ENCODE results near the gene CAMK2A. TPM values are rescaled to one million over a fixed set of nuclear protein-coding genes. Genes with fewer than 3 reads are reported as not detected.

CAMK2A gene
- total and polyA plus RNA-seq, 2 donors (not counting 3 experiments of a cell fraction or from before 2014, with no cell fraction given): not detected

DNA sequence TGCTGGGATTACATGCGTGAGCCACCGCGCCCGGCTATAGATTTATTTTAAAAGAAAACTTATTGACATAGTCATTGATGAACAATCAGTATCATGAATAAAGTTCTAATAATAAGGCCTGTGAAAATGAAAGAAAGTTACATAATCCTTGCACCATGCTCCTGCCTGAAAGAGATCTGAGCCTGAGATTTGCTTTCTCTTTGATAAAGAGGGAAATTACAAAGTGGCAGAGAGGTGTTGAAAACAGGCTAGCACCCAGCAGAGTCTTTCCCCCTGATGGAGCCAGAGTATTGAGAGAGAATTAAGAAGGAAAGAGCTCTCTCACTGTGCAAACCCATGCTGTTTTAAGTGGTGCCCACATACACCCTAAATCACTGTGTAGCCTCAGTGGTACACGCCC, 62.5 kb downstream of the CAMK2A start:
- no peak overlapping the region for H2AFZ ChIP-seq (ENCODE audit: low read depth, low read length)

DNA sequence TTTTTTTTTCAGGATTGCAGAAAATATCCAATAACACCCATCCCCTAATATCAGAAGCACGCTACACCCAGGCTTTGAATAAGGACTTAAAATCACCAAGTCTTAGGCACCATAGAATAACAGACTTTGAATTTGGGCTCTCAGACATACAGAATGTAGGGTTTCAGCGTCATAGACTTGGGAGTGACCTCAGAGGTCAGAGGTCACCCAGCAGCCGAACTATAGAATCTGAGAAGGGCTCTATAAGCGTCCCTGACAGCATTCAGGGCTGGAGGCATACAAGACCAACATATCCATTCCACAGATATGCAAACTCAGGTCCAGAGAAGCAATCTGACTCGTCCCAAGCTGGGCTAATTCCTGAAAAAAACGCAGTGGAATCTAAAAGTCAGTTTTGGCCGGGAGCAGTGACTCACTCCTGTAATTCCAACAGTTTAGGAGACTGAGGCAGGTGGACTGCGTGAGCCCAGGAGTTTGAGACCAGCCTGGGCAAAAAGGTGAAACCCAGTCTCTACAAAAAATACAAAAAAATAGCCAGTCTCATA, 65.0 kb downstream of the CAMK2A start:
- BruUV-seq (replicated peaks): no TSS peak
- Histone ChIP-seq H3K79me2 (ENCODE audit: control insufficient read depth, insufficient read depth, low read length) (no peaks in the 10 kb centered on the region), H3K4me1 (ENCODE audit: control insufficient read depth, extremely low read depth, insufficient read depth, low read length) (no peaks in the 10 kb centered on the region), H3K27ac (ENCODE audit: insufficient read depth, low read depth, low read length) (no peak overlapping the region), H3K36me3 (ENCODE audit: control insufficient read depth in 2 of 2, extremely low read depth in 1 of 2, insufficient read depth in 2 of 2, low read length in 2 of 2) (no peaks in the 10 kb centered on the region), H3K4me3 (replicated peaks in 1 of 3; ENCODE audit: insufficient read depth in 1 of 3, low read depth in 1 of 3, low read length in 3 of 3) (no peak overlapping the region), H3K4me2 (ENCODE audit: insufficient read depth, low read length) (no peak overlapping the region), H3K9ac (replicated peaks; ENCODE audit: extremely low read depth, insufficient read depth, low read length) (no peak overlapping the region), H3K9me1 (replicated peaks; ENCODE audit: control insufficient read depth, extremely low read depth, insufficient read depth, low read length) (no peaks in the 10 kb centered on the region), H3K27me3 (ENCODE audit: control insufficient read depth in 2 of 2, insufficient read depth in 2 of 2, low read length in 2 of 2) (peaks cover 0 to 1% of the 10 kb centered on the region in 2 experiments), H4K20me1 (replicated peaks; ENCODE audit: control insufficient read depth, extremely low read depth, insufficient read depth, low read length) (no peaks in the 10 kb centered on the region), H3K9me3 (replicated peaks; ENCODE audit: control insufficient read depth, insufficient read depth, low read length) (no peaks in the 10 kb centered on the region), H2AFZ (ENCODE audit: low read depth, low read length) (no peak overlapping the region)
- no peak for TF ChIP-seq FOS (IDR thresholded peaks at IDR 0.05; ENCODE audit: borderline replicate concordance, insufficient read depth, low read length)
- TF ChIP-seq, protein P1, sequence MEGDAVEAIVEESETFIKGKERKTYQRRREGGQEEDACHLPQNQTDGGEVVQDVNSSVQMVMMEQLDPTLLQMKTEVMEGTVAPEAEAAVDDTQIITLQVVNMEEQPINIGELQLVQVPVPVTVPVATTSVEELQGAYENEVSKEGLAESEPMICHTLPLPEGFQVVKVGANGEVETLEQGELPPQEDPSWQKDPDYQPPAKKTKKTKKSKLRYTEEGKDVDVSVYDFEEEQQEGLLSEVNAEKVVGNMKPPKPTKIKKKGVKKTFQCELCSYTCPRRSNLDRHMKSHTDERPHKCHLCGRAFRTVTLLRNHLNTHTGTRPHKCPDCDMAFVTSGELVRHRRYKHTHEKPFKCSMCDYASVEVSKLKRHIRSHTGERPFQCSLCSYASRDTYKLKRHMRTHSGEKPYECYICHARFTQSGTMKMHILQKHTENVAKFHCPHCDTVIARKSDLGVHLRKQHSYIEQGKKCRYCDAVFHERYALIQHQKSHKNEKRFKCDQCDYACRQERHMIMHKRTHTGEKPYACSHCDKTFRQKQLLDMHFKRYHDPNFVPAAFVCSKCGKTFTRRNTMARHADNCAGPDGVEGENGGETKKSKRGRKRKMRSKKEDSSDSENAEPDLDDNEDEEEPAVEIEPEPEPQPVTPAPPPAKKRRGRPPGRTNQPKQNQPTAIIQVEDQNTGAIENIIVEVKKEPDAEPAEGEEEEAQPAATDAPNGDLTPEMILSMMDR (IDR thresholded peaks at IDR 0.05; ENCODE audit: extremely low read depth in 1 of 2, insufficient read depth in 1 of 2, low read depth in 1 of 2, low read length in 2 of 2): no peak
- no peak for TF ChIP-seq GATA2 (IDR thresholded peaks at IDR 0.05; ENCODE audit: insufficient read depth, insufficient read length, low read depth, low read length)
- TF ChIP-seq JUN (IDR thresholded peaks at IDR 0.05; ENCODE audit: borderline replicate concordance, insufficient read depth, insufficient read length, low read depth): no peak
- TF ChIP-seq EZH2 (IDR thresholded peaks at IDR 0.05; ENCODE audit: borderline replicate concordance, low read depth, low read length, severe bottlenecking): no peak
- TF ChIP-seq, protein P2, sequence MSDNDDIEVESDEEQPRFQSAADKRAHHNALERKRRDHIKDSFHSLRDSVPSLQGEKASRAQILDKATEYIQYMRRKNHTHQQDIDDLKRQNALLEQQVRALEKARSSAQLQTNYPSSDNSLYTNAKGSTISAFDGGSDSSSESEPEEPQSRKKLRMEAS (IDR thresholded peaks at IDR 0.05; ENCODE audit: insufficient read depth, insufficient read length): no peak
- TF ChIP-seq POLR2A (IDR thresholded peaks at IDR 0.05; ENCODE audit: low read depth, low read length): no peak
- TF ChIP-seq POLR2AphosphoS5 (IDR thresholded peaks at IDR 0.05; ENCODE audit: insufficient read depth, low read depth, low read length): no peak
- TF ChIP-seq MYC (IDR thresholded peaks at IDR 0.05; ENCODE audit: low read depth, low read length): no peak
- FAIRE-seq (no peak), DNase-seq (ENCODE audit: low read depth, low spot score) (no peak)
- CTCF ChIA-PET: interaction anchor here (0.6 to 1.4 kb wide), 3 partner anchors 10 to 212 kb away, joined by 3 read pairs; no protein-coding TSS in a partner anchor
- intact Hi-C loops (cut with micrococcal nuclease) (no loop called here), dilution Hi-C loops (cut with MboI; ENCODE audit: extremely low pct_ligation_motif_present, low sequenced_read_pairs) (no loop called here)
- POLR2A ChIA-PET: no interaction called here

More for the DNA sequence above, 62.5 kb downstream of the CAMK2A start:
- Histone ChIP-seq H3K9me1 (replicated peaks; ENCODE audit: control insufficient read depth, extremely low read depth, insufficient read depth, low read length) (no peaks in the 10 kb centered on the region), H3K4me3 (replicated peaks in 1 of 3; ENCODE audit: insufficient read depth in 1 of 3, low read depth in 1 of 3, low read length in 3 of 3) (no peak overlapping the region), H3K4me2 (ENCODE audit: insufficient read depth, low read length) (no peak overlapping the region), H3K79me2 (ENCODE audit: control insufficient read depth, insufficient read depth, low read length) (no peaks in the 10 kb centered on the region), H3K27me3 (ENCODE audit: control insufficient read depth in 2 of 2, insufficient read depth in 2 of 2, low read length in 2 of 2) (no peaks in the 10 kb centered on the region), H3K9ac (replicated peaks; ENCODE audit: extremely low read depth, insufficient read depth, low read length) (no peak overlapping the region), H3K9me3 (replicated peaks; ENCODE audit: control insufficient read depth, insufficient read depth, low read length) (no peaks in the 10 kb centered on the region), H3K36me3 (ENCODE audit: control insufficient read depth in 2 of 2, extremely low read depth in 1 of 2, insufficient read depth in 2 of 2, low read length in 2 of 2) (no peaks in the 10 kb centered on the region), H3K27ac (ENCODE audit: insufficient read depth, low read depth, low read length) (no peak overlapping the region), H3K4me1 (ENCODE audit: control insufficient read depth, extremely low read depth, insufficient read depth, low read length) (no peaks in the 10 kb centered on the region), H4K20me1 (replicated peaks; ENCODE audit: control insufficient read depth, extremely low read depth, insufficient read depth, low read length) (no peaks in the 10 kb centered on the region)
- ChIA-PET CTCF (interaction anchor here (0.8 to 1.9 kb wide), 3 partner anchors 8 to 209 kb away, joined by 3 to 4 read pairs (median 4); no protein-coding TSS in a partner anchor), POLR2A (no interaction called here)
- no peak for FAIRE-seq
- TF ChIP-seq EZH2 (IDR thresholded peaks at IDR 0.05; ENCODE audit: borderline replicate concordance, low read depth, low read length, severe bottlenecking) (no peak), POLR2A (IDR thresholded peaks at IDR 0.05; ENCODE audit: low read depth, low read length) (no peak)
- intact Hi-C loops (cut with micrococcal nuclease) (no loop called here), dilution Hi-C loops (cut with MboI; ENCODE audit: extremely low pct_ligation_motif_present, low sequenced_read_pairs) (no loop called here)
- no peak for DNase-seq (ENCODE audit: low read depth, low spot score)
- no TSS peak for BruUV-seq (replicated peaks)

Data from endothelial cell of umbilical vein (primary cell).